Gastroesophageal sphincter (tissue), 3 donors: Measurements from ENCODE around the gene CALML6.

Source experiments
- POLR2A ChIP-seq, 2 donors: fragments of 450-650 bp; IDR thresholded peaks; one replicate each; pipeline ENCODE4 v1.6.1; 2017; ENCODE audit warnings: antibody characterized with exemption in 2 of 2, mild to moderate bottlenecking in 2 of 2, moderate library complexity in 1 of 2
- TF ChIP-seq, protein P1 (sequence below), 4 experiments: fragments of 200-600 bp in 2 of 4; fragments of 450-650 bp in 2 of 4; sonication (generic) in 1 of 4; IDR thresholded peaks; one replicate each; pipeline ENCODE4 v1.5.1; 2017 to 2019; ENCODE audit warnings: antibody characterized with exemption in 4 of 4, mild to moderate bottlenecking in 2 of 4, moderate library complexity in 2 of 4

DNA sequence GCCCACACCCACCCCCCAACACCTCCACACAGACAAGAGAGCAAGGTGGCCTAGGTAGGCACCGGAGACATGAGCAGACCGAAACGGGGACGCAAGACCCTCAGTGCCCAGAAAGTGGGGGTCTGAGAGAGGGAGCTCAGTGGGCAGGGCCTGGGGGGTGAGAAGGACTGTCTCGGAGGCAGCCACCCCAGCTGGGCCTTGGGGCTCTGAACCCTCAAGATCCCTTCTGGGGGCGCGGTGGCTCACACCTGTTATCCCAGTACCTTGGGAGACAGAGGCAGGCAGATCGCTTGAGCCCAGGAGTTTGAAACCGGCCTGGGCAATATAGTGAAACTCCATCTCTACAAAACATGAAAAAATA is 15.1 kb upstream of the CALML6 start:
- TF ChIP-seq, protein P1, sequence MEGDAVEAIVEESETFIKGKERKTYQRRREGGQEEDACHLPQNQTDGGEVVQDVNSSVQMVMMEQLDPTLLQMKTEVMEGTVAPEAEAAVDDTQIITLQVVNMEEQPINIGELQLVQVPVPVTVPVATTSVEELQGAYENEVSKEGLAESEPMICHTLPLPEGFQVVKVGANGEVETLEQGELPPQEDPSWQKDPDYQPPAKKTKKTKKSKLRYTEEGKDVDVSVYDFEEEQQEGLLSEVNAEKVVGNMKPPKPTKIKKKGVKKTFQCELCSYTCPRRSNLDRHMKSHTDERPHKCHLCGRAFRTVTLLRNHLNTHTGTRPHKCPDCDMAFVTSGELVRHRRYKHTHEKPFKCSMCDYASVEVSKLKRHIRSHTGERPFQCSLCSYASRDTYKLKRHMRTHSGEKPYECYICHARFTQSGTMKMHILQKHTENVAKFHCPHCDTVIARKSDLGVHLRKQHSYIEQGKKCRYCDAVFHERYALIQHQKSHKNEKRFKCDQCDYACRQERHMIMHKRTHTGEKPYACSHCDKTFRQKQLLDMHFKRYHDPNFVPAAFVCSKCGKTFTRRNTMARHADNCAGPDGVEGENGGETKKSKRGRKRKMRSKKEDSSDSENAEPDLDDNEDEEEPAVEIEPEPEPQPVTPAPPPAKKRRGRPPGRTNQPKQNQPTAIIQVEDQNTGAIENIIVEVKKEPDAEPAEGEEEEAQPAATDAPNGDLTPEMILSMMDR (IDR thresholded peaks at IDR 0.05), result no peak
- TF ChIP-seq POLR2A (IDR thresholded peaks at IDR 0.05), result no peak
